HL-60 (cell line): ENCODE results near the gene ARHGAP11A.
"Not testable (repeated sequence)": the region's sequence is repeated elsewhere in the genome, so short reads cannot be mapped to it uniquely, and the experiment has no call there.

ENCODE experiments used
- CTCF ChIP-seq: IDR thresholded peaks from one replicate; pipeline ENCODE4 v1.5.1; 2011; ENCODE audit warnings: low read length, control low read depth, inconsistent platforms; ENCODE audit not compliant: insufficient read depth
- POLR2AphosphoS5 ChIP-seq: IDR thresholded peaks from 2 replicates; pipeline ENCODE4 v1.6.1; 2012; ENCODE audit warnings: low read depth
- REST ChIP-seq: IDR thresholded peaks from 2 replicates; pipeline ENCODE4 v1.6.1; 2012; ENCODE audit warnings: low read depth; ENCODE audit not compliant: insufficient replicate concordance
- SPI1 ChIP-seq: IDR thresholded peaks from 2 replicates; pipeline ENCODE4 v1.6.1; 2012; ENCODE audit warnings: low read depth, mild to moderate bottlenecking, borderline replicate concordance

GRCh38 chr15:32568988-32569387 is 46.3 kb upstream of the ARHGAP11A start:
- TF ChIP-seq REST, POLR2AphosphoS5, CTCF, SPI1: not testable (repeated sequence)
